Brain microvascular endothelial cell (primary cell): ENCODE results near the gene PKN1.
A peak's percentile ranks its signal among the peaks of the same experiment; 100 is the strongest.

Source experiments
- DNase-seq: peaks from one replicate; pipeline ENCODE4 v3.0.0-alpha.2; 2020
- H3K27ac ChIP-seq: fragments of 250-450 bp; sonication (Bioruptor Pico); 2 replicates; pipeline ENCODE4 v1.5.1; 2020; ENCODE audit warnings: mild to moderate bottlenecking, moderate library complexity
- H3K27me3 ChIP-seq: fragments of 250-450 bp; sonication (Bioruptor Pico); replicated peaks from 2 replicates; pipeline ENCODE4 v1.5.1; 2020; ENCODE audit warnings: mild to moderate bottlenecking
- H3K36me3 ChIP-seq: fragments of 250-450 bp; sonication (Bioruptor Pico); replicated peaks from 2 replicates; pipeline ENCODE4 v1.5.1; 2020; ENCODE audit warnings: mild to moderate bottlenecking
- H3K4me3 ChIP-seq: 2 replicates; pipeline ENCODE4 v1.5.1; 2011; ENCODE audit warnings: low read depth, mild to moderate bottlenecking, control low read depth, low read length, moderate library complexity
- CTCF ChIP-seq: IDR thresholded peaks from 2 replicates; pipeline ENCODE4 v1.5.1; 2011; ENCODE audit warnings: low read depth, mild to moderate bottlenecking, moderate library complexity, low read length, control low read depth, inconsistent platforms; ENCODE audit errors: missing control alignments
- in situ Hi-C: cut with HindIII; loops from 2 replicates; pipeline ENCODE4 v1.10.0; 2017; ENCODE audit warnings: low sequenced_read_pairs, low pct_ligation_motif_present

The PKN1 gene

GRCh38 chr19:14473073-14473977, 40.2 kb downstream of the PKN1 start:
- no peak overlapping the region for H3K4me3 ChIP-seq
- no peak overlapping the region for H3K27ac ChIP-seq
- TF ChIP-seq CTCF = no peak
- no peaks in the 10 kb centered on the region for H3K27me3 ChIP-seq
- DNase-seq = no peak
- peaks cover 30% of the 10 kb centered on the region for H3K36me3 ChIP-seq
- in situ Hi-C loops = no loop called here

GRCh38 chr19:14473978-14474578, 41.0 kb downstream of the PKN1 start:
- Histone ChIP-seq H3K36me3 (peaks cover 32% of the 10 kb centered on the region), H3K4me3 (no peak overlapping the region), H3K27me3 (no peaks in the 10 kb centered on the region), H3K27ac (no peak overlapping the region)
- DNase-seq = no peak
- in situ Hi-C loops = no loop called here
- no peak for TF ChIP-seq CTCF

- in situ Hi-C loops = no loop called here
- peaks cover 30% of the 10 kb centered on the region for H3K36me3 ChIP-seq
- no peak for DNase-seq
- no peak overlapping the region for H3K4me3 ChIP-seq
- no peak for TF ChIP-seq CTCF
- H3K27me3 ChIP-seq = no peaks in the 10 kb centered on the region
- no peak overlapping the region for H3K27ac ChIP-seq
Observed at GRCh38 chr19:14474827-14475226, 41.7 kb downstream of the PKN1 start.

- H3K27ac ChIP-seq = no peak within 1 kb of the TSS
- no peaks in the 10 kb centered on the region for H3K27me3 ChIP-seq
- peak; percentile 53 for TF ChIP-seq CTCF
- in situ Hi-C loops = no loop called here
- peaks cover 30% of the 10 kb centered on the region for H3K36me3 ChIP-seq
- no peak for DNase-seq
- H3K4me3 ChIP-seq = no peak within 1 kb of the TSS
Observed at GRCh38 chr19:14475251-14476073, 42.4 kb downstream of the PKN1 start, which contains the start of gene PTGER1. TSS of gene PTGER1 (minus strand) at chr19:14475354. CDS start at chr19:14474320, 1,034 bp downstream.

- no peak for TF ChIP-seq CTCF
- in situ Hi-C loops = no loop called here
- Histone ChIP-seq H3K4me3 (no peak overlapping the region), H3K27me3 (no peaks in the 10 kb centered on the region), H3K36me3 (peaks cover 27% of the 10 kb centered on the region), H3K27ac (no peak overlapping the region)
- DNase-seq = no peak
Observed at GRCh38 chr19:14476327-14476672, 43.2 kb downstream of the PKN1 start.
